Esophagus mucosa (tissue), 1 donor: ENCODE data around the gene FARP2. TPM values are rescaled to one million over a fixed set of nuclear protein-coding genes. Genes with fewer than 3 reads are reported as not detected.
A peak's percentile ranks its signal among the peaks of the same experiment; 100 is the strongest.
"Not testable (repeated sequence)": the region's sequence is repeated elsewhere in the genome, so short reads cannot be mapped to it uniquely, and the experiment has no call there.

Experiments
- ATAC-seq: fragments of 200-7000 bp; cut with Tn5 transposase; one replicate; pipeline ENCODE4 v1.9.1; 2020
- total RNA-seq: library from RNA; stranded (reverse); gene quantifications from one replicate; pipeline ENCODE4 v1.2.4, GENCODE V29; 2023
- donor health status: DM: yes; HTN: yes; CAD: no.

The FARP2 gene
- total RNA-seq, 1 donor from 2014 or later = 33.5 TPM

- no peak for ATAC-seq
Observed at GRCh38 chr2:241506793-241507429, 150.8 kb downstream of the FARP2 start.

DNA sequence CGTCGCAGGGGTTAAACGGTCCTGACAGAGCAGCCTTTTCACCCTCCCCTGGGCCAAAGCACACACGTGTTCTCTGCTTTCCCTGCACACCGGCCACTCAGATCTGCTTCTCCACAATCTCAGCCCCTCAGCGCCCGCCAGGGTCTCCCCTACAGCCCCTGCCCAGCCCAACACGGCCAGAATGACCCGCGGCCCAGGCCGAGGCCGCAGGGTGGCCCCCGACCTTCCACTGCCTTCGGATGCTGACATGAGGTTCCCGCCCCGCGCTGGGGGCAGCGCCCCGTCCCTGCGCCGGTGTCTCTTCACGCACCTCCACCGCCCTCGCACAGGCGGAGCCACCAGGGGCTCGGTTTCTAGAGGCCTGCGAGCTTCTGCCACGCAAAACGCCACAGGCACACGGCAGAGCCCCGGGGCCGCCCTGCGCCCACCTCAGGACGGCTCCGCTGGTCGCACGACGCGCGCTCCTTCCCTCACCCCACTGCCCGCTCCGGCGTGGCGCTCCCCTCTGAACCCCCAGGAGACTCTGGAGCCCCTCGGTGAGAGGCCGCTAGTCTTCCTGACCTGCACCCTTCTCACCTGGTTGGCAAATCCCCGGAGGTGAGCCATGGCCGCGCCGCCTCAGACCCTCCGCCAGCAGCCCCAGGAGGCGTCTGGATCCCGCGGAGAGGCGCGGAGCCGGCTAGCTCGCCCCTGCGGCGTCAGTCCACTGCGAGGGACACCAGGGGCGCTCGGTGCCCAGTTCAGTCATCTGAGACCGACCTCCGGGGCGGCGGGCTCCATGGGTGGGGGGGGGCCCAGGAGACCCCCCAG, 151.6 kb downstream of the FARP2 start:
- peak; percentile 26 for ATAC-seq

DNA sequence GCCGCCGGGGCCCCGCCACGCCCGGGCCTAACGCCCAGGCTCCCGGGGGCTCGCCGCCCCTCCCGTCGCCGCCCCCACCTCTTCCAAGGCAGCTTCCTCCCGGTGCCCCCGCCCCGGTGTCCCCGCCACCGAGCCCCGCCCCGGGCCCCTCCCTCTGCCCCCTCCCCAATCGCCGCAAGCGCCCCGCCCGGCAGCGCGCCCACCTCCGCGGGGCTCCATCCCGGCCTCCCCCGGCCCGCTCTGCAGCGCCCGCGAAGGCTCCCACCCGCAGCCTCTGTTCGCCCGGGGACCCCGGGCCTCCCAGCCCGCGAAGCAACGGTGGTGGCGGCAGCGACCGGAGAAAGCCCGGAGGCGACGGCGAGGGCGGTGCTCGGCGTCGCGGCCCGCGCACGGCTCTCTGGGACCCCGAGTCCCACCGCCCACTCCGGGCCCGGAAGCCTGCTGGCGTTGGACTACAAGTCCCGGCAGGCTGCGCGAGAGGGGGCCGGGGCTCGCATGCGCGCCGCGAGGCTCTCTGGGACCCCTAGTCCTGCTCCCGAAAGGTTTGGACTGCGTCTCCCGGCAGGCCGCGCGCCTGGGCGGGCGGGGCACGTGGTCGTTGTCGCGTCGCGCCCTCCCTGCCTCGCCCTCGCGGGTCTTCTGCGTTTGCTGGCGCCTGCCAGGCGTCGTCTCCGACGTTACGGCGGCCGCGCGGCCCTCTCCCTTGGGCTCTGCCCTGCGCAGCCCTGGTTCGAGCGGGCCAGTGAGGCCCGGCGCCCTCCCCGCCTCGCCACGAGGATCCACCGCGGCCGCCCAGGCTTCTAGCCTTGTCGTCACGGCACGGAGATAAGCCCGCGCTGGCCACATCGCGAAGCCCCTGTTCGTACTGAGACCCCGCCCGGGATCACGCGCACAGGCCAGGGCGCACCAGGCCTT, 152.4 kb downstream of the FARP2 start, which contains the start of gene STK25:
STK25 (minus strand) TSS at position 345 of the 915 bp plus-strand sequence. CDS start 549 bp downstream, outside the sequence.
- peak; percentile 96 for ATAC-seq

DNA sequence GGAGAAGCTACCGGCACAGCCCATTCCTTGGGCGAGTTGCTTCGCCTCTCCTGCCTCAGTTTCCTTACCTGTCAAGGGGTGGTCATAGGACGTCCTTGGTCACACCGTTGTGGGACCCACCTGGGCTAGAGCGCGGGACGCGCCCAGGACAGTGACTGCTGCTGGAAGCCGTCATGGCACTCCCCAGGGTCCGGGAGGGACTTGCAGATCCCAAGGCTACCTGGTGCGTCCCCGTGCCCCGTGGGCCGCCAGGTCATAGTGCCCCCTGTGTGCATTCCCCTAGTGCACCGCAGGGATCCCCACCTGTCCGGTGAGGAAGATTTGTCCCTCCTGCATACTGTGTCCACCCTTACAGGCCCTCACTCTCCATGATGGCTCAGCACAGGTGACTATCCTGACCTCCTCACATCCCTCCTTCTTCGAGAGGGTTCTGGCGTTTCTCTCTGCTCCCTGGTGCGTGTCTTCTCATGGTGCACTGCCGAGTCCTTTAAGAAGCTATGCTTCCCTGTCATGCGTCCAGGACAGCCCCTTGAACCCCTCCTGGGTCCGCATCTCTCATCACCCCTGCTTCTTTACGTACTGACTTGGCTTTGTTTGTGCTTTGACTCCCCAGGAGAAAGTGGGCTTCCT, 153.2 kb downstream of the FARP2 start:
- ATAC-seq = peak; percentile 14

- ATAC-seq = no peak
Observed at GRCh38 chr2:241511091-241511741, 155.1 kb downstream of the FARP2 start.

- peak; percentile 9 for ATAC-seq
Observed at GRCh38 chr2:241514553-241514952, 158.5 kb downstream of the FARP2 start.

DNA sequence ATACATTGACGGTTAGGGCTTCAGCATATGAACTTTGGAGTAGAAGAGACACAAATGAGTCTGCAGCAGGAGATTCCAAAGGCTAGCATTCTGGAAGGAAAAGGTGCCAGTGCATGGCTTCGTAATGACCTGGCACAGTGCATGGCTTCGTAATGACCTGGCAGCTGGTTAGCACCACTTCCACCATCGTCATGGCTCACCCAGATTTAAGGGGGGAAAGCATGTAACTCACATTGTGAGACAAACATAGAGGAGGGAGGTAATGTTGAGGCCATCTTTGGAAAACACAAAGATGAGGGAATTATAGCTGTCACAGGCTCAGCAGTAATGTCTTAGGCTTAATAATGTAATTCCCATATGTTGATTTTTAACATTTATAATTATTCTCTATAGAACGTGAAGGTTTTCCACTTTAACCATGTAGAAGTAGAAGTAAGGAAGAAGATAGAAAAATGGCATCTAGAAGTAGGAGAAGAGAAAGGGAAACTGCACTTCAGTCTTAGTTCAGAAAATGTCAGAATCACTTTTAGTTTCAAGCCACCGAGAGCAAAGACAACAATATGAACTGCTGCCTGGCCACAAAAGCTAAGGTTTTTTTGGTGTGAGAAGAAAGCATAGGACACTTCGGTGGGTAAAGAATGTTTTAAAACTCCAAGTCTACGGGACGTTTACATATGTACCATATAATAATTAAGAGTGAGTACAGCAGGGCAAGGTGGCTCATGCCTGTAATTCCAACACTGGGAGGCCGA, 159.1 kb downstream of the FARP2 start:
- no peak for ATAC-seq

DNA sequence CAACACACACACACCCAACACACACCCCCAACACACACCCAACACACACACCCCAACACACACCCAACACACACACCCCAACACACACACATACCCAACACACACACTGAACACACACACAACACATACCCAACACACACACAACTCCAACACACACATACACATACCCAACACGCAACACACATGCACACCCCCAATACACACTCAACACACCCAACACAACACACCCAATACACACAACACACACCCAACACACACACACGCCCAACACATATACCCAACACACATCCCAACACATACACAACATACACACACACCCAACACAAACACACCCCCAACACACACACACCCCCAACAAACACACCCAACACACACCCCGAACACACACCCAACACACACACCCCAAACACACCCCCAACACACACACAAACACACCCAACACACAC, 160.5 kb downstream of the FARP2 start:
- ATAC-seq = peak; percentile 23

GRCh38 chr2:241517297-241517696, 161.2 kb downstream of the FARP2 start:
- ATAC-seq = no peak

DNA sequence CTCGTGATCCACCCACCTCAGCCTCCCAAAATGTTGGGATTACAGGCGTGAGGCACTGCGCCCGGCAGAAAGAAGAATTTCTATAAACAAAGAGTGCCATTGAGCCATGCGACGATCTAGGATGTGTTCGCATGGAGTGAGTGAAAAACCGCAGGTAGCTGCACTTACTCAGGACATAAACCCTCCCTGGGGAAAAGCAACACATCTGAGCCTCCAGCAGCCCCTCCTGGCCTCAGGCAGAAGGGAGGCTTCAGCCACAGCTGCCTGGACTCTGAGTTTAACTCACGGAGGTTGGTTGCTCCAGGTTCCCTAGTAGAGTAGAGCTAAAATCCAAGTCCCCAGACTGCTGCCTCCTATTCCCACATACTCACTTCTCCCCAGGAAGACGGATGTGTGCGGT, 163.6 kb downstream of the FARP2 start:
- ATAC-seq = no peak

- no peak for ATAC-seq
Observed at GRCh38 chr2:241522477-241522876, 166.4 kb downstream of the FARP2 start.

GRCh38 chr2:241525818-241526780, 170.0 kb downstream of the FARP2 start:
- not testable (repeated sequence) for ATAC-seq

- ATAC-seq = no peak
Observed at GRCh38 chr2:241530571-241530970, 174.5 kb downstream of the FARP2 start.

DNA sequence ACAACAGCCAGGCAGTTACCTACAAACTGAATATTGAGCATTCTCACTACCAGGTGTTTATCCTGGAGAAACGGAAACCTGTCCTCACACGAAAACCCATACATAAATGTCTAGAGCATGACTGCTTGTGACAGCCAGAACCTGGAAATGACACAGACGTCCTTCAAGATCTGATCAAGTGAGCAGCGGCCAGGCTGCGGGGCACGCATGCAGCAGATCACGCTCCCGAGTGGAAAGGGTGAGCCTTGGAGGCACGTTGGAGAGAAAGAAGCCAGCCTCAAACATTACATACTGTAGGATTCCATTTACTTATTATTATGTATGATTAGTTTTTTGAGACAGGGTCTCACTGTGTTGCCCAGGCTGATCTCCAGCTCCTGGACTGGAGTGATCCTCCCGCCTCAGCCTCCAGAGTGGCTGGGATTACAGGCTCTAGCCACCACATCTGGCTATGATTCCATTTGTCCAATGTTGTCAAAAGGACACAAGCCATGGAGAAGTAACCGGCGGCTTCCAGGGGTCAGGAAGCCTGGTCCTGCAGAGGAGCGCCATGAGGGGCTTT, 175.2 kb downstream of the FARP2 start:
- ATAC-seq = no peak

DNA sequence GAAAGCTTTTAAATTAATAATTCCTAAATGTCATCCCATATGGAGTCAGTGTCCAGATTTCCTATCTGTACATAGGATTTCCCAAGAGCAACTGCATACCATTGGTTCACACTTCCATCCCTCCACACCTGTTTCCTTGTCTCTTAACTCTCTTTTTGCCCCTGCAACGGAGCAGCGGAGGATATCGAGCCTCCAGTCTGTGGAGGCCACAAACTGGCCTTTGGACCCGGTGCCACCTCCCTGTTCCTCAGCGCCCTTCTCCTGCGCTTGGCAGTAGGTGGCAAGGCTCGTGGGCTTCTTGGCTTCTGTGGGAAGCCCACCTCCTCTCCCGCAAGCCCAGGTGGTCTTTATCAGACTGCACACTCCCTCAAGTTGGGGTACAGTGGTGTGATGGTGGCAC, 176.1 kb downstream of the FARP2 start:
- ATAC-seq = no peak

- ATAC-seq = peak; percentile 14
Observed at GRCh38 chr2:241532733-241533601, 176.9 kb downstream of the FARP2 start.

DNA sequence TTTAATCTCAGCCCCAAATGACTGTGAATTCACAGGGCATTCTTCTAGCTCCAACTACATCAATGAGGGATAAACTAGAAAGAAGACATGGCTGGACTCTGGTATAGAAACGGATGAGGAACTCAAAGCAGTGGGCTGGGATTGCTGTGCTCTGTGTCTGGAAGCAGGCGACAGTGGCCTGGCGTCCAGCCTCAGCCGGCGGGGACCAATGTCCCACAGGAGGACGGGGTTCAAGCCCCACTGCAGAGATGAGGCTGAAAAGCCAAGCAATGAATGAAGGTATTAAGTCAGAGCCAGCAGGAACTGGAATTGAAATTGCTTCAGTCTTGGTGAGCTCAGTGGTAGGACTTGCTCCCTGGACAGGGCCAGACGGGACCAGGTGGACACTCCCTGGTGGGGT, 178.2 kb downstream of the FARP2 start:
- ATAC-seq = peak; percentile 7

DNA sequence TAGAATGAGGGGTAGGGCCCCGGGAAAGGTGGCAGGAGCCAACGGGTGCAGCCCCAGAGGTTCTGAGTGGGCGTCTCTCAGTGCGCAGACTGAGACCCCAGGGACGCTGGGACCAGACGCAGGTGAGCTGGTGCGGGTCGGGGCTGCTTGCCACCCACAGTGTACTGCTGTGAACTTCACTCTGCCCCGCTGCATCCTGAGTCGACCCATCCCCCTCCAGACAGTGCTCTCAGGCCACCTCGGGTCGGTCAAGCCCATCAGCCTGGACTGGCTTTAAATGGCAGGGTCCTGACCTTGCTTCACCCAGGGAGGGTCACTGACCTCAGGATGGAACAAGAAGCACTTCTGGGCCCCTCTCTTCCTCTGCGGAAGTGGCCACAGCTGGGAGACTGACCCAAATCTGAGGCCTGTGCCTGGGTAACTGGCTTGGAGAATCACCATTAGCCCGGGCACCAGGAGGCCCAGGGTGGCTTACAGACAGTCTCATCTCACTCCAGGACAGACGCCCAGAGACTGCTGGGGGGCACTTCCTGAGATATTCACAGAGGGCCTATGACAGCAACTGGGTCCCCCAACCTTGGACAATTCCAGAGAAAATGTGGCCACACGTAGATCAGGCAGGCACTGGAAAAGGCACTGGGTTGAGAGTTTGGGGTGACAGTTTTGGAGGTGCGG, 178.8 kb downstream of the FARP2 start:
- no peak for ATAC-seq
